Activated B cell treated with CpG ODN at 0.5 μM for 24 hours (primary cell): Measurements from ENCODE around the gene TM4SF18. TPM values are rescaled to one million over a fixed set of nuclear protein-coding genes. Genes with fewer than 3 reads are reported as not detected.
A peak's percentile ranks its signal among the peaks of the same experiment; 100 is the strongest.

ENCODE experiments used
- ATAC-seq: fragments of 200-7000 bp; cut with Tn5 transposase; one replicate; pipeline ENCODE4 v1.10.0; 2021; ENCODE audit warnings: low read depth, mild to moderate bottlenecking, moderate library complexity
- CTCF ChIA-PET: fragments of 350-600 bp; sonication (Branson Sonifier 250); formaldehyde crosslinking; loops from one replicate; lab custom pipeline; 2021; ENCODE audit warnings: antibody characterized with exemption; lab: Charles Lee
- POLR2A ChIA-PET: fragments of 350-600 bp; sonication (Branson Sonifier 250); formaldehyde crosslinking; loops from one replicate; lab custom pipeline; 2021; ENCODE audit warnings: antibody characterized with exemption; lab: Charles Lee
- DNase-seq: peaks from one replicate; pipeline ENCODE4 v3.0.0; 2022
- H3K27ac Mint-ChIP-seq: one replicate; pipeline ENCODE4 v1.8.0; 2020; ENCODE audit warnings: mixed read lengths
- H3K27me3 Mint-ChIP-seq: one replicate; pipeline ENCODE4 v1.8.0; 2021; ENCODE audit warnings: mixed read lengths
- H3K36me3 Mint-ChIP-seq: one replicate; pipeline ENCODE4 v1.8.0; 2021; ENCODE audit warnings: low read depth, mixed read lengths
- H3K4me1 Mint-ChIP-seq: one replicate; pipeline ENCODE4 v1.8.0; 2021; ENCODE audit warnings: mixed read lengths
- H3K4me3 Mint-ChIP-seq: one replicate; pipeline ENCODE4 v1.8.0; 2020; ENCODE audit warnings: mild to moderate bottlenecking, mixed read lengths
- H3K9me3 Mint-ChIP-seq: one replicate; pipeline ENCODE4 v1.8.0; 2020; ENCODE audit warnings: mixed read lengths
- intact Hi-C: fragments of 100-400 bp; cut with micrococcal nuclease; formaldehyde crosslinking; loops from one replicate; pipeline ENCODE4 v1.15.1; 2024
- total RNA-seq: library from RNA; stranded (reverse); gene quantifications from 2 replicates; pipeline ENCODE4 v1.2.3, GENCODE V29; 2022
- TF ChIP-seq, protein P1 (sequence below): fragments of 200-600 bp; IDR thresholded peaks from one replicate; pipeline ENCODE4 v1.8.0; 2022; ENCODE audit warnings: antibody characterized with exemption, mild to moderate bottlenecking

TM4SF18 gene
- total RNA-seq, 1 donor from 2014 or later = not detected

DNA sequence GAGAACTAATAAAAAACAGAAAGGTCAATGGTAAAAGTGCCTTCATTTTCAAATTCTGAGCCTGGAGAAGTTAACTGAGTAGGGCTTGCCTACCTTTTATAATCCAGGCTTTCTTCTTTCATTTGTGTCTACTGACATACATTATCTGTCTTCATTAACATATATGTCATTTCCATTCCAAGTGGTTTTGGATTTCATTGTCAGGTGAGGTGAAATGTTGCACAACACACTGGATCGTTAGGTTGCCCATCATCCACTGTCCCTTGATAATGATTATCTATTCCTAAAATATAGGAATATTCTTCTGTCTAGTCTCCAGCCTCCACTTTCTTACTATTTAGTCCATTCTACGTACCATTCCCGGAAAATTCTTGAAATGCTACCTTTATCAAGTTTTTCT is 56.8 kb downstream of the TM4SF18 start:
- H3K9me3 Mint-ChIP-seq = no peaks in the 10 kb centered on the region
- no peaks in the 10 kb centered on the region for H3K27me3 Mint-ChIP-seq
- no peak overlapping the region for H3K4me3 Mint-ChIP-seq
- no peaks in the 10 kb centered on the region for H3K36me3 Mint-ChIP-seq
- DNase-seq (no peak), ATAC-seq (no peak)
- intact Hi-C loops = no loop called here
- TF ChIP-seq, protein P1, sequence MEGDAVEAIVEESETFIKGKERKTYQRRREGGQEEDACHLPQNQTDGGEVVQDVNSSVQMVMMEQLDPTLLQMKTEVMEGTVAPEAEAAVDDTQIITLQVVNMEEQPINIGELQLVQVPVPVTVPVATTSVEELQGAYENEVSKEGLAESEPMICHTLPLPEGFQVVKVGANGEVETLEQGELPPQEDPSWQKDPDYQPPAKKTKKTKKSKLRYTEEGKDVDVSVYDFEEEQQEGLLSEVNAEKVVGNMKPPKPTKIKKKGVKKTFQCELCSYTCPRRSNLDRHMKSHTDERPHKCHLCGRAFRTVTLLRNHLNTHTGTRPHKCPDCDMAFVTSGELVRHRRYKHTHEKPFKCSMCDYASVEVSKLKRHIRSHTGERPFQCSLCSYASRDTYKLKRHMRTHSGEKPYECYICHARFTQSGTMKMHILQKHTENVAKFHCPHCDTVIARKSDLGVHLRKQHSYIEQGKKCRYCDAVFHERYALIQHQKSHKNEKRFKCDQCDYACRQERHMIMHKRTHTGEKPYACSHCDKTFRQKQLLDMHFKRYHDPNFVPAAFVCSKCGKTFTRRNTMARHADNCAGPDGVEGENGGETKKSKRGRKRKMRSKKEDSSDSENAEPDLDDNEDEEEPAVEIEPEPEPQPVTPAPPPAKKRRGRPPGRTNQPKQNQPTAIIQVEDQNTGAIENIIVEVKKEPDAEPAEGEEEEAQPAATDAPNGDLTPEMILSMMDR = no peak
- H3K4me1 Mint-ChIP-seq = peaks cover 25% of the 10 kb centered on the region
- ChIA-PET CTCF (interaction anchor here (0.6 to 9.5 kb wide), 3 partner anchors 147 to 496 kb away, joined by 4 to 208 read pairs (median 6); partner anchors contain the start of gene HPS3), POLR2A (no interaction called here)
- H3K27ac Mint-ChIP-seq = no peak overlapping the region

DNA sequence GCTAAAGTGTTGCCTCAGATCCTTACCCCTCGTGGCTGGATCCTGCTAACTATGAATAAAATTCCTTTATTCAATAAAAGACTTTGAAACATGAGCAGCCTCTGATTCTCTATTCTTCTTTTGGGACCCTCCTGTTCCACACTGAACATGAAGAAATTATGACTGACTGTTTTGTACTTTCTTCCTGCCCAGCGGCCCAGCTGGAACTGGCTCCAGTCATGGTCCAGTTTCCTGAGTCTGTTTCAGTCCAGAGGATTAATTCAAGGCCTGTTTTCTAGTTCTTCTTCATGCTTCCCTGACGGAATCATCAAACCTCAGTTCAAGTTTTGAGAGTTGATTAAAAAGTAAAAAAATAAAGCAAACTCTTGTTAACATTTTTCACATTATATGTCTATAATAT is 59.2 kb downstream of the TM4SF18 start:
- Mint-ChIP-seq H3K9me3 (no peaks in the 10 kb centered on the region), H3K4me3 (no peak overlapping the region), H3K27ac (no peak overlapping the region), H3K4me1 (peaks cover 19% of the 10 kb centered on the region), H3K36me3 (no peaks in the 10 kb centered on the region), H3K27me3 (no peaks in the 10 kb centered on the region)
- ATAC-seq (no peak), DNase-seq (no peak)
- ChIA-PET CTCF (interaction anchor here (9.5 kb wide), 1 partner anchor 155 kb away, joined by 208 read pairs; no protein-coding TSS in a partner anchor), POLR2A (interaction anchor here (1.0 kb wide), 1 partner anchor 152 kb away, joined by 3 read pairs; no protein-coding TSS in a partner anchor)
- TF ChIP-seq, protein P1 = no peak
- intact Hi-C loops = loop anchor here (5.0 kb wide), 1 partner anchor 443 kb away; no protein-coding TSS in a partner anchor

DNA sequence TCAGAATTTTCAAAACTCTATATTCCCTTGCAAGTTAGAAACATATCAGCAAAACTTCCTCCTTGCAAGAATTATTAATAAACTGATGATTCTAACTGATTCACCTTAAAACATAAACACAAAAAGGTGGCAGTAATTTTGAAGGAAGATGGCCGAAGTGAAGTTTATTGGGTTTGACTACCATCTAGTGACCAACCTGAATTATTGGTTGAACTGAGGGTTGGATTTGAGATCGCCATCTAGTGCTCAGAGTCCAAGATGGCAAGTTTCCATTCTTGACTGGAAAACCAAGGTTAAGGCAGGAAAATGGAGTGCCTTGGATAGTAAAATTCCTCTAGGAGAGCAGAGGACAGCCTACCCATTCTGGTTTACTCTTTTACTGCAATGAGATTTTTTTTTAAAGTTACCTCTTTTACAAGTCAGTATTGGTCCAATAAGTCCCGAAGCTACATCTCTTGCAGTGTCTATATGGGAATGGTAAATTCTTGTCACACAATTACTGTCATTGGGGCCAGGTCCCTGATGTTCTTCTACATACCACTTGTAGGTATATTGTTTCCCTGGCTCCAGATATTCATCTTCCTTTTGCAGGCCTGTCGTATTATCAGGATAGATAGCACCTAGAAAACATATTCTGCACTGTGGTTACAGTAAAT is 60.2 kb downstream of the TM4SF18 start:
- Mint-ChIP-seq H3K36me3 (no peaks in the 10 kb centered on the region), H3K9me3 (no peaks in the 10 kb centered on the region), H3K27me3 (no peaks in the 10 kb centered on the region), H3K4me3 (no peak overlapping the region), H3K4me1 (peaks cover 19% of the 10 kb centered on the region), H3K27ac (no peak overlapping the region)
- ATAC-seq = peak; percentile 88
- no peak for DNase-seq
- intact Hi-C loops = loop anchor here (1.0 to 5.0 kb wide), 5 partner anchors 70 to 444 kb away; partner anchors contain the start of gene HPS3
- ChIA-PET POLR2A (interaction anchor here (0.6 to 2.3 kb wide), 3 partner anchors 122 to 151 kb away, joined by 3 to 7 read pairs (median 7); partner anchors contain the start of gene HPS3), CTCF (interaction anchor here (0.7 to 9.5 kb wide), 7 partner anchors 13 to 318 kb away, joined by 3 to 208 read pairs (median 4); partner anchors contain the start of gene HPS3)
- TF ChIP-seq, protein P1 = peak; percentile 92

DNA sequence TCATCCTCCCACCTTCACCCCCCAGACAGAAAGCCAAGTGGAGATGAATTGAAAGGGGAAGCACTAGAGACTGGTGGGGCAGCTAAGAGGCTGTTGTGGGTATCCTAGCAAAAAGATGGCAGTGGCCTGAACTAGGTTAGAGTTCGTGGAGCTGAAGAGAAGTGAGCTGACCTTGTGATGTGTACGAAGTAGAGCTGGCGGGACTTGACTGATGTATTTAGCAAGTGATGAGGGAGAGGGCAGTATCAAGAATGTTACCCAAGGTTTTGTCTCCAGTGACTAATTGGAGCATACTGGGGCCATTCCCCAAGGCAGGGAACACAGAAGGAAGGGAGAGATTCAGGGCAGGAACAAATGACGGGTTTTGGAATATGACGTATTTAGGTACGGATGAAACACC is 61.8 kb downstream of the TM4SF18 start:
- Mint-ChIP-seq H3K27me3 (no peaks in the 10 kb centered on the region), H3K36me3 (no peaks in the 10 kb centered on the region), H3K4me3 (no peak overlapping the region), H3K4me1 (peaks cover 18% of the 10 kb centered on the region), H3K27ac (no peak overlapping the region), H3K9me3 (no peaks in the 10 kb centered on the region)
- TF ChIP-seq, protein P1 = no peak
- ATAC-seq = no peak
- intact Hi-C loops = loop anchor here (2.0 to 5.0 kb wide), 3 partner anchors 69 to 446 kb away; partner anchors contain the start of gene HPS3
- CTCF ChIA-PET = interaction anchor here (1.2 to 9.5 kb wide), 3 partner anchors 31 to 316 kb away, joined by 3 to 208 read pairs (median 5); no protein-coding TSS in a partner anchor
- DNase-seq = no peak
- POLR2A ChIA-PET = interaction anchor here (2.3 kb wide), 1 partner anchor 142 kb away, joined by 7 read pairs; the partner anchor contains the start of gene HPS3

DNA sequence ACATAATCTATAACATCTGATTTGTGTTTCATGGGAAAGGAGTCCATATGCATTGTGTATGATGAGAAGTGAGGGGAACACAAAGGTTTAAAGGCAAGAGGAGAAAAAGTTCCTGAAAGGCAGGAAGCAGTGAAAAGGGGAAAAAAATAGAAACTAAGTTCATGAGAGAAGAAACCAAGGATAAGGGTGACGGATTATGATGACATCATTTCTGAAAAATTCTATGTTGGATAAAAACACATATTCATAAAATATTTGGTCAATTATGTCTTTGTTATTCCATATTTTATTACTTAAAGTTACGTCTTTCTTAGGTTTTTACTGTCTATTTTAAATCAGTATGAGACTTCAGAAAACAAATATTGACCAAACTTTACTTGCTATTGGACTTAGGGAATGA is 63.3 kb downstream of the TM4SF18 start:
- intact Hi-C loops = loop anchor here (5.0 kb wide), 1 partner anchor 447 kb away; no protein-coding TSS in a partner anchor
- ATAC-seq (no peak), DNase-seq (no peak)
- H3K4me3 Mint-ChIP-seq = no peak overlapping the region
- no peaks in the 10 kb centered on the region for H3K9me3 Mint-ChIP-seq
- peaks cover 15% of the 10 kb centered on the region for H3K4me1 Mint-ChIP-seq
- POLR2A ChIA-PET = no interaction called here
- H3K27me3 Mint-ChIP-seq = no peaks in the 10 kb centered on the region
- CTCF ChIA-PET = interaction anchor here (9.5 kb wide), 1 partner anchor 151 kb away, joined by 208 read pairs; no protein-coding TSS in a partner anchor
- H3K36me3 Mint-ChIP-seq = no peaks in the 10 kb centered on the region
- no peak overlapping the region for H3K27ac Mint-ChIP-seq
- TF ChIP-seq, protein P1 = no peak
